ENCODE data around the gene FAM135A.

Gene FAM135A

GRCh38 chr6:70413114-70413991, at the start of gene FAM135A:
Gene FAM135A (plus strand): TSS chr6:70413508. CDS start chr6:70428343, 14,835 bp downstream.
- peak within 1 kb of the TSS; percentile 82 to 90 for H3K27ac ChIP-seq (ENCODE audit: low read depth in 2 of 2, low read length in 2 of 2)
- H3K36me3 ChIP-seq (ENCODE audit: control insufficient read depth in 2 of 2, insufficient read depth in 2 of 2, low read length in 2 of 2), result peaks cover 0 to 2% of the 10 kb centered on the region in 2 donors
- H3K27me3 ChIP-seq (ENCODE audit: control insufficient read depth in 2 of 2, insufficient read depth in 2 of 2, low read length in 2 of 2), result no peaks in the 10 kb centered on the region
- peaks cover 12 to 25% of the 10 kb centered on the region in 2 donors for H3K4me1 ChIP-seq (ENCODE audit: control insufficient read depth in 2 of 2, insufficient read depth in 2 of 2, low read length in 2 of 2)
- H3K4me3 ChIP-seq (ENCODE audit: low read length in 2 of 2), result peak within 1 kb of the TSS; percentile 97 to 99
- H3K9ac ChIP-seq (ENCODE audit: low read depth in 1 of 2, low read length in 2 of 2), result peak within 1 kb of the TSS; percentile 92 to 97
- H3K9me3 ChIP-seq (ENCODE audit: control insufficient read depth in 2 of 2, low read length in 2 of 2), result no peaks in the 10 kb centered on the region

GRCh38 chr6:70363741-70364493, 49.4 kb upstream of the FAM135A start:
- no peak overlapping the region for H3K9ac ChIP-seq (ENCODE audit: low read depth in 1 of 2, low read length in 2 of 2)
- H3K4me1 ChIP-seq (ENCODE audit: control insufficient read depth in 2 of 2, insufficient read depth in 2 of 2, low read length in 2 of 2), result no peaks in the 10 kb centered on the region
- no peak overlapping the region for H3K27ac ChIP-seq (ENCODE audit: low read depth in 2 of 2, low read length in 2 of 2)
- no peak overlapping the region for H3K4me3 ChIP-seq (ENCODE audit: low read length in 2 of 2)
- no peaks in the 10 kb centered on the region for H3K36me3 ChIP-seq (ENCODE audit: control insufficient read depth in 2 of 2, insufficient read depth in 2 of 2, low read length in 2 of 2)
- no peaks in the 10 kb centered on the region for H3K9me3 ChIP-seq (ENCODE audit: control insufficient read depth in 2 of 2, low read length in 2 of 2)
- no peaks in the 10 kb centered on the region for H3K27me3 ChIP-seq (ENCODE audit: control insufficient read depth in 2 of 2, insufficient read depth in 2 of 2, low read length in 2 of 2)

- H3K9ac ChIP-seq (ENCODE audit: low read depth in 1 of 2, low read length in 2 of 2), result no peak overlapping the region
- no peaks in the 10 kb centered on the region for H3K9me3 ChIP-seq (ENCODE audit: control insufficient read depth in 2 of 2, low read length in 2 of 2)
- H3K27ac ChIP-seq (ENCODE audit: low read depth in 2 of 2, low read length in 2 of 2), result no peak overlapping the region
- H3K27me3 ChIP-seq (ENCODE audit: control insufficient read depth in 2 of 2, insufficient read depth in 2 of 2, low read length in 2 of 2), result no peaks in the 10 kb centered on the region
- H3K4me3 ChIP-seq (ENCODE audit: low read length in 2 of 2), result no peak overlapping the region
- no peaks in the 10 kb centered on the region for H3K36me3 ChIP-seq (ENCODE audit: control insufficient read depth in 2 of 2, insufficient read depth in 2 of 2, low read length in 2 of 2)
- H3K4me1 ChIP-seq (ENCODE audit: control insufficient read depth in 2 of 2, insufficient read depth in 2 of 2, low read length in 2 of 2), result no peaks in the 10 kb centered on the region
These were observed 43.9 kb upstream of the FAM135A start for GRCh38 chr6:70369332-70369950.

- no peak overlapping the region for H3K27ac ChIP-seq (ENCODE audit: low read depth in 2 of 2, low read length in 2 of 2)
- H3K36me3 ChIP-seq (ENCODE audit: control insufficient read depth in 2 of 2, insufficient read depth in 2 of 2, low read length in 2 of 2), result no peaks in the 10 kb centered on the region
- H3K9me3 ChIP-seq (ENCODE audit: control insufficient read depth in 2 of 2, low read length in 2 of 2), result no peaks in the 10 kb centered on the region
- no peaks in the 10 kb centered on the region for H3K27me3 ChIP-seq (ENCODE audit: control insufficient read depth in 2 of 2, insufficient read depth in 2 of 2, low read length in 2 of 2)
- H3K4me3 ChIP-seq (ENCODE audit: low read length in 2 of 2), result no peak overlapping the region
- no peaks in the 10 kb centered on the region for H3K4me1 ChIP-seq (ENCODE audit: control insufficient read depth in 2 of 2, insufficient read depth in 2 of 2, low read length in 2 of 2)
- no peak overlapping the region for H3K9ac ChIP-seq (ENCODE audit: low read depth in 1 of 2, low read length in 2 of 2)
These were observed 42.8 kb upstream of the FAM135A start for GRCh38 chr6:70370496-70370895.

- H3K27me3 ChIP-seq (ENCODE audit: control insufficient read depth in 2 of 2, insufficient read depth in 2 of 2, low read length in 2 of 2), result no peaks in the 10 kb centered on the region
- no peak overlapping the region for H3K9ac ChIP-seq (ENCODE audit: low read depth in 1 of 2, low read length in 2 of 2)
- no peak overlapping the region for H3K27ac ChIP-seq (ENCODE audit: low read depth in 2 of 2, low read length in 2 of 2)
- no peak overlapping the region for H3K4me3 ChIP-seq (ENCODE audit: low read length in 2 of 2)
- H3K36me3 ChIP-seq (ENCODE audit: control insufficient read depth in 2 of 2, insufficient read depth in 2 of 2, low read length in 2 of 2), result no peaks in the 10 kb centered on the region
- H3K4me1 ChIP-seq (ENCODE audit: control insufficient read depth in 2 of 2, insufficient read depth in 2 of 2, low read length in 2 of 2), result no peaks in the 10 kb centered on the region
- no peaks in the 10 kb centered on the region for H3K9me3 ChIP-seq (ENCODE audit: control insufficient read depth in 2 of 2, low read length in 2 of 2)
These were observed 41.7 kb upstream of the FAM135A start for GRCh38 chr6:70371454-70372105.

- no peak overlapping the region for H3K9ac ChIP-seq (ENCODE audit: low read depth in 1 of 2, low read length in 2 of 2)
These were observed 38.1 kb upstream of the FAM135A start for GRCh38 chr6:70375166-70375565.

GRCh38 chr6:70375882-70376281, 37.4 kb upstream of the FAM135A start:
- no peaks in the 10 kb centered on the region for H3K27me3 ChIP-seq (ENCODE audit: control insufficient read depth in 2 of 2, insufficient read depth in 2 of 2, low read length in 2 of 2)
- no peak overlapping the region for H3K4me3 ChIP-seq (ENCODE audit: low read length in 2 of 2)
- H3K9ac ChIP-seq (ENCODE audit: low read depth in 1 of 2, low read length in 2 of 2), result no peak overlapping the region
- no peaks in the 10 kb centered on the region for H3K36me3 ChIP-seq (ENCODE audit: control insufficient read depth in 2 of 2, insufficient read depth in 2 of 2, low read length in 2 of 2)
- peaks cover 0 to 11% of the 10 kb centered on the region in 2 donors for H3K4me1 ChIP-seq (ENCODE audit: control insufficient read depth in 2 of 2, insufficient read depth in 2 of 2, low read length in 2 of 2)
- H3K9me3 ChIP-seq (ENCODE audit: control insufficient read depth in 2 of 2, low read length in 2 of 2), result no peaks in the 10 kb centered on the region
- no peak overlapping the region for H3K27ac ChIP-seq (ENCODE audit: low read depth in 2 of 2, low read length in 2 of 2)

More at GRCh38 chr6:70375166-70375565, 38.1 kb upstream of the FAM135A start:
- Histone ChIP-seq H3K4me3 (ENCODE audit: low read length in 2 of 2) (no peak overlapping the region), H3K36me3 (ENCODE audit: control insufficient read depth in 2 of 2, insufficient read depth in 2 of 2, low read length in 2 of 2) (no peaks in the 10 kb centered on the region), H3K4me1 (ENCODE audit: control insufficient read depth in 2 of 2, insufficient read depth in 2 of 2, low read length in 2 of 2) (peaks cover 0 to 6% of the 10 kb centered on the region in 2 donors), H3K27ac (ENCODE audit: low read depth in 2 of 2, low read length in 2 of 2) (no peak overlapping the region), H3K27me3 (ENCODE audit: control insufficient read depth in 2 of 2, insufficient read depth in 2 of 2, low read length in 2 of 2) (no peaks in the 10 kb centered on the region), H3K9me3 (ENCODE audit: control insufficient read depth in 2 of 2, low read length in 2 of 2) (no peaks in the 10 kb centered on the region)

- Histone ChIP-seq H3K36me3 (ENCODE audit: control insufficient read depth in 2 of 2, insufficient read depth in 2 of 2, low read length in 2 of 2) (no peaks in the 10 kb centered on the region), H3K4me1 (ENCODE audit: control insufficient read depth in 2 of 2, insufficient read depth in 2 of 2, low read length in 2 of 2) (peaks cover 0 to 12% of the 10 kb centered on the region in 2 donors), H3K9me3 (ENCODE audit: control insufficient read depth in 2 of 2, low read length in 2 of 2) (no peaks in the 10 kb centered on the region), H3K27ac (ENCODE audit: low read depth in 2 of 2, low read length in 2 of 2) (no peak overlapping the region), H3K9ac (ENCODE audit: low read depth in 1 of 2, low read length in 2 of 2) (no peak overlapping the region), H3K4me3 (ENCODE audit: low read length in 2 of 2) (no peak overlapping the region), H3K27me3 (ENCODE audit: control insufficient read depth in 2 of 2, insufficient read depth in 2 of 2, low read length in 2 of 2) (no peaks in the 10 kb centered on the region)
These were observed 36.7 kb upstream of the FAM135A start for GRCh38 chr6:70376628-70377027.

- Histone ChIP-seq H3K4me3 (ENCODE audit: low read length in 2 of 2) (no peak overlapping the region), H3K9ac (ENCODE audit: low read depth in 1 of 2, low read length in 2 of 2) (no peak overlapping the region), H3K9me3 (ENCODE audit: control insufficient read depth in 2 of 2, low read length in 2 of 2) (no peaks in the 10 kb centered on the region)
These were observed 35.9 kb upstream of the FAM135A start for GRCh38 chr6:70377372-70377771.

More at GRCh38 chr6:70377372-70377771, 35.9 kb upstream of the FAM135A start:
- Histone ChIP-seq H3K27ac (ENCODE audit: low read depth in 2 of 2, low read length in 2 of 2) (no peak overlapping the region), H3K27me3 (ENCODE audit: control insufficient read depth in 2 of 2, insufficient read depth in 2 of 2, low read length in 2 of 2) (no peaks in the 10 kb centered on the region), H3K4me1 (ENCODE audit: control insufficient read depth in 2 of 2, insufficient read depth in 2 of 2, low read length in 2 of 2) (peaks cover 0 to 12% of the 10 kb centered on the region in 2 donors), H3K36me3 (ENCODE audit: control insufficient read depth in 2 of 2, insufficient read depth in 2 of 2, low read length in 2 of 2) (no peaks in the 10 kb centered on the region)
